ENCODE results near the gene SULT1E1. TPM values are rescaled to one million over a fixed set of nuclear protein-coding genes. Genes with fewer than 3 reads are reported as not detected.

SULT1E1 gene
- total and polyA plus RNA-seq, 2 experiments from 2014 or later, result not detected

GRCh38 chr4:69848028-69848427 is 11.9 kb downstream of the SULT1E1 start (continued):
- TF ChIP-seq, protein P1, sequence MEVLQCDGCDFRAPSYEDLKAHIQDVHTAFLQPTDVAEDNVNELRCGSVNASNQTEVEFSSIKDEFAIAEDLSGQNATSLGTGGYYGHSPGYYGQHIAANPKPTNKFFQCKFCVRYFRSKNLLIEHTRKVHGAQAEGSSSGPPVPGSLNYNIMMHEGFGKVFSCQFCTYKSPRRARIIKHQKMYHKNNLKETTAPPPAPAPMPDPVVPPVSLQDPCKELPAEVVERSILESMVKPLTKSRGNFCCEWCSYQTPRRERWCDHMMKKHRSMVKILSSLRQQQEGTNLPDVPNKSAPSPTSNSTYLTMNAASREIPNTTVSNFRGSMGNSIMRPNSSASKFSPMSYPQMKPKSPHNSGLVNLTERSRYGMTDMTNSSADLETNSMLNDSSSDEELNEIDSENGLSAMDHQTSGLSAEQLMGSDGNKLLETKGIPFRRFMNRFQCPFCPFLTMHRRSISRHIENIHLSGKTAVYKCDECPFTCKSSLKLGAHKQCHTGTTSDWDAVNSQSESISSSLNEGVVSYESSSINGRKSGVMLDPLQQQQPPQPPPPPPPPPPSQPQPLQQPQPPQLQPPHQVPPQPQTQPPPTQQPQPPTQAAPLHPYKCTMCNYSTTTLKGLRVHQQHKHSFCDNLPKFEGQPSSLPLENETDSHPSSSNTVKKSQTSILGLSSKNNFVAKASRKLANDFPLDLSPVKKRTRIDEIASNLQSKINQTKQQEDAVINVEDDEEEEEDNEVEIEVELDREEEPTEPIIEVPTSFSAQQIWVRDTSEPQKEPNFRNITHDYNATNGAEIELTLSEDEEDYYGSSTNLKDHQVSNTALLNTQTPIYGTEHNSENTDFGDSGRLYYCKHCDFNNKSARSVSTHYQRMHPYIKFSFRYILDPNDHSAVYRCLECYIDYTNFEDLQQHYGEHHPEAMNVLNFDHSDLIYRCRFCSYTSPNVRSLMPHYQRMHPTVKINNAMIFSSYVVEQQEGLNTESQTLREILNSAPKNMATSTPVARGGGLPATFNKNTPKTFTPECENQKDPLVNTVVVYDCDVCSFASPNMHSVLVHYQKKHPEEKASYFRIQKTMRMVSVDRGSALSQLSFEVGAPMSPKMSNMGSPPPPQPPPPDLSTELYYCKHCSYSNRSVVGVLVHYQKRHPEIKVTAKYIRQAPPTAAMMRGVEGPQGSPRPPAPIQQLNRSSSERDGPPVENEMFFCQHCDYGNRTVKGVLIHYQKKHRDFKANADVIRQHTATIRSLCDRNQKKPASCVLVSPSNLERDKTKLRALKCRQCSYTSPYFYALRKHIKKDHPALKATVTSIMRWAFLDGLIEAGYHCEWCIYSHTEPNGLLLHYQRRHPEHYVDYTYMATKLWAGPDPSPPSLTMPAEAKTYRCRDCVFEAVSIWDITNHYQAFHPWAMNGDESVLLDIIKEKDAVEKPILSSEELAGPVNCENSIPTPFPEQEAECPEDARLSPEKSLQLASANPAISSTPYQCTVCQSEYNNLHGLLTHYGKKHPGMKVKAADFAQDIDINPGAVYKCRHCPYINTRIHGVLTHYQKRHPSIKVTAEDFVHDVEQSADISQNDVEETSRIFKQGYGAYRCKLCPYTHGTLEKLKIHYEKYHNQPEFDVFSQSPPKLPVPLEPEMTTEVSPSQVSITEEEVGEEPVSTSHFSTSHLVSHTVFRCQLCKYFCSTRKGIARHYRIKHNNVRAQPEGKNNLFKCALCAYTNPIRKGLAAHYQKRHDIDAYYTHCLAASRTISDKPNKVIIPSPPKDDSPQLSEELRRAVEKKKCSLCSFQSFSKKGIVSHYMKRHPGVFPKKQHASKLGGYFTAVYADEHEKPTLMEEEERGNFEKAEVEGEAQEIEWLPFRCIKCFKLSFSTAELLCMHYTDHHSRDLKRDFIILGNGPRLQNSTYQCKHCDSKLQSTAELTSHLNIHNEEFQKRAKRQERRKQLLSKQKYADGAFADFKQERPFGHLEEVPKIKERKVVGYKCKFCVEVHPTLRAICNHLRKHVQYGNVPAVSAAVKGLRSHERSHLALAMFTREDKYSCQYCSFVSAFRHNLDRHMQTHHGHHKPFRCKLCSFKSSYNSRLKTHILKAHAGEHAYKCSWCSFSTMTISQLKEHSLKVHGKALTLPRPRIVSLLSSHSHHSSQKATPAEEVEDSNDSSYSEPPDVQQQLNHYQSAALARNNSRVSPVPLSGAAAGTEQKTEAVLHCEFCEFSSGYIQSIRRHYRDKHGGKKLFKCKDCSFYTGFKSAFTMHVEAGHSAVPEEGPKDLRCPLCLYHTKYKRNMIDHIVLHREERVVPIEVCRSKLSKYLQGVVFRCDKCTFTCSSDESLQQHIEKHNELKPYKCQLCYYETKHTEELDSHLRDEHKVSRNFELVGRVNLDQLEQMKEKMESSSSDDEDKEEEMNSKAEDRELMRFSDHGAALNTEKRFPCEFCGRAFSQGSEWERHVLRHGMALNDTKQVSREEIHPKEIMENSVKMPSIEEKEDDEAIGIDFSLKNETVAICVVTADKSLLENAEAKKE (CRISPR knock-in tag; IDR thresholded peaks at IDR 0.05), result no peak
- TF ChIP-seq EZH2 (IDR thresholded peaks at IDR 0.05; ENCODE audit: low read depth, unreplicated experiment), result no peak
- TF ChIP-seq ZNF114 (CRISPR knock-in tag; IDR thresholded peaks at IDR 0.05), result no peak

DNA sequence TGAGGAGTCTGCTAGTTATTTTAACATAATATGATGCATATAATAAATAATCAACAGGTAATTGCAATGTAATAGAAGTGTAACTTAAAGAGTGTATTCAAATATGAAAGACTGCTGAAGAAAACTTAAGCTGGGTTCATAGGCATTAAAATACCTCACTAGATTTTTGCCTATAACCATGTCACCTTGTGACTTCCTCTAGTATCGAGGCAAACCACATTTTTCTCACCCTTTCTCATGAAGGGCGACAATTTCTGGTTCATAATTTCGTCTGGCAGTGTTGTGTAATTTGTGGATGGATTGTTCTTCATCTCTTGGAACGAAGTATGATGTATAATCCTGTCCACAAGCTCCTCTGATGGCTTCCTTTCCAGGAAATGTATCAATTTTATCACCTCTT is 16.0 kb downstream of the SULT1E1 start:
- no peaks in the 10 kb centered on the region for H3K9me3 Mint-ChIP-seq
- no peak overlapping the region for H3K4me3 Mint-ChIP-seq
- H3K36me3 Mint-ChIP-seq (ENCODE audit: low read depth), result no peaks in the 10 kb centered on the region
- Histone ChIP-seq H3K4me2 (no peak overlapping the region), H3K36me3 (ENCODE audit: insufficient read depth) (no peaks in the 10 kb centered on the region), H3K79me2 (replicated peaks; ENCODE audit: insufficient read depth) (no peaks in the 10 kb centered on the region), H4K20me1 (replicated peaks; ENCODE audit: insufficient read depth) (no peaks in the 10 kb centered on the region), H3K27me3 (ENCODE audit: insufficient read depth) (no peaks in the 10 kb centered on the region), H2AFZ (no peak overlapping the region), H3K4me1 (ENCODE audit: insufficient read depth) (no peaks in the 10 kb centered on the region), H3K9me2 (ENCODE audit: insufficient read depth) (no peaks in the 10 kb centered on the region), H3K4me3 (no peak overlapping the region), H3K27ac (ENCODE audit: low read depth) (no peak overlapping the region), H3F3A (replicated peaks; ENCODE audit: low read depth) (no peaks in the 10 kb centered on the region)
- H3K4me1 Mint-ChIP-seq, result no peaks in the 10 kb centered on the region
- peaks cover 3% of the 10 kb centered on the region for H3K27me3 Mint-ChIP-seq (ENCODE audit: insufficient read depth, low read depth, poor library complexity)
- no peak overlapping the region for H3K27ac Mint-ChIP-seq
- no peak for DNase-seq (ENCODE audit: low spot score)
- no peak for ATAC-seq
- TF ChIP-seq NANOG (IDR thresholded peaks at IDR 0.05; ENCODE audit: borderline replicate concordance), result no peak
- no peak for TF ChIP-seq STAT1 (IDR thresholded peaks at IDR 0.05; ENCODE audit: unreplicated experiment)
- no peak for TF ChIP-seq ZNF114 (CRISPR knock-in tag; IDR thresholded peaks at IDR 0.05)
- no peak for TF ChIP-seq CREB1 (CRISPR knock-in tag; IDR thresholded peaks at IDR 0.05; ENCODE audit: low read depth)
- TF ChIP-seq, protein P1 (CRISPR knock-in tag; IDR thresholded peaks at IDR 0.05), result no peak
- no peak for TF ChIP-seq EZH2 (IDR thresholded peaks at IDR 0.05; ENCODE audit: low read depth, unreplicated experiment)
- TF ChIP-seq EZH2phosphoT487 (IDR thresholded peaks at IDR 0.05; ENCODE audit: unreplicated experiment), result no peak
- TF ChIP-seq POLR2AphosphoS5 (IDR thresholded peaks at IDR 0.05; ENCODE audit: low read depth), result no peak
- TF ChIP-seq JUNB (IDR thresholded peaks at IDR 0.05; ENCODE audit: unreplicated experiment), result no peak
- TF ChIP-seq, protein P2, sequence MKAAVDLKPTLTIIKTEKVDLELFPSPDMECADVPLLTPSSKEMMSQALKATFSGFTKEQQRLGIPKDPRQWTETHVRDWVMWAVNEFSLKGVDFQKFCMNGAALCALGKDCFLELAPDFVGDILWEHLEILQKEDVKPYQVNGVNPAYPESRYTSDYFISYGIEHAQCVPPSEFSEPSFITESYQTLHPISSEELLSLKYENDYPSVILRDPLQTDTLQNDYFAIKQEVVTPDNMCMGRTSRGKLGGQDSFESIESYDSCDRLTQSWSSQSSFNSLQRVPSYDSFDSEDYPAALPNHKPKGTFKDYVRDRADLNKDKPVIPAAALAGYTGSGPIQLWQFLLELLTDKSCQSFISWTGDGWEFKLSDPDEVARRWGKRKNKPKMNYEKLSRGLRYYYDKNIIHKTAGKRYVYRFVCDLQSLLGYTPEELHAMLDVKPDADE (IDR thresholded peaks at IDR 0.05), result no peak

All from GM23338 (cell line).